Mononuclear cell (primary cell): ENCODE measurements around the gene HECTD2. TPM values are rescaled to one million over a fixed set of nuclear protein-coding genes. Genes with fewer than 3 reads are reported as not detected.
"Not testable (repeated sequence)": the region's sequence is repeated elsewhere in the genome, so short reads cannot be mapped to it uniquely, and the experiment has no call there.

Experiments used
- H3K27me3 ChIP-seq: 2 replicates; pipeline ENCODE4 v1.6.0; 2011; ENCODE audit warnings: low read length, control low read depth; ENCODE audit not compliant: insufficient read depth
- H3K4me1 ChIP-seq: 2 replicates; pipeline ENCODE4 v1.5.1; 2011; ENCODE audit warnings: mild to moderate bottlenecking, low read length, control low read depth; ENCODE audit not compliant: insufficient read depth
- H3K4me3 ChIP-seq: 2 replicates; pipeline ENCODE4 v1.5.1; 2011; ENCODE audit warnings: mild to moderate bottlenecking, low read length, moderate library complexity
- H3K9me3 ChIP-seq: 2 replicates; pipeline ENCODE4 v1.5.1; 2011; ENCODE audit warnings: low read depth, mild to moderate bottlenecking, control low read depth, low read length
- total RNA-seq: library from RNA; depleted of rRNA; stranded (reverse); fragments of >200 nt; gene quantifications from one replicate; pipeline ENCODE4 v1.2.3, GENCODE V29; 2012

The HECTD2 gene
- total RNA-seq, 1 donor, result 1.5 TPM

- no peaks in the 10 kb centered on the region for H3K27me3 ChIP-seq
- no peaks in the 10 kb centered on the region for H3K4me1 ChIP-seq
- H3K4me3 ChIP-seq, result no peak overlapping the region
- no peaks in the 10 kb centered on the region for H3K9me3 ChIP-seq
Measured at GRCh38 chr10:91435241-91435640, 25.1 kb downstream of the HECTD2 start.

GRCh38 chr10:91438228-91438627 lies 28.1 kb downstream of the HECTD2 start:
- H3K9me3 ChIP-seq, H3K4me1 ChIP-seq, H3K27me3 ChIP-seq, H3K4me3 ChIP-seq: not testable (repeated sequence)

GRCh38 chr10:91444211-91445182 lies 34.4 kb downstream of the HECTD2 start:
- no peak overlapping the region for H3K4me3 ChIP-seq
- peaks cover 4% of the 10 kb centered on the region for H3K9me3 ChIP-seq
- no peaks in the 10 kb centered on the region for H3K27me3 ChIP-seq
- H3K4me1 ChIP-seq, result no peaks in the 10 kb centered on the region

- Histone ChIP-seq H3K9me3 (peaks cover 20% of the 10 kb centered on the region), H3K27me3 (no peaks in the 10 kb centered on the region), H3K4me1 (no peaks in the 10 kb centered on the region), H3K4me3 (no peak overlapping the region)
Measured at GRCh38 chr10:91452063-91452462, 41.9 kb downstream of the HECTD2 start.

GRCh38 chr10:91453535-91453934 lies 43.4 kb downstream of the HECTD2 start:
- no peak overlapping the region for H3K4me3 ChIP-seq
- H3K9me3 ChIP-seq, result peaks cover 20% of the 10 kb centered on the region
- no peaks in the 10 kb centered on the region for H3K4me1 ChIP-seq
- H3K27me3 ChIP-seq, result no peaks in the 10 kb centered on the region

GRCh38 chr10:91455135-91455534 lies 45.0 kb downstream of the HECTD2 start:
- not testable (repeated sequence) for H3K4me3 ChIP-seq, H3K27me3 ChIP-seq, H3K4me1 ChIP-seq
- peaks cover 13% of the 10 kb centered on the region for H3K9me3 ChIP-seq

- Histone ChIP-seq H3K9me3 (no peaks in the 10 kb centered on the region), H3K27me3 (no peaks in the 10 kb centered on the region), H3K4me1 (no peaks in the 10 kb centered on the region), H3K4me3 (no peak overlapping the region)
Measured at GRCh38 chr10:91460681-91461080, 50.5 kb downstream of the HECTD2 start.

- Histone ChIP-seq H3K4me1 (no peaks in the 10 kb centered on the region), H3K4me3 (no peak overlapping the region), H3K27me3 (no peaks in the 10 kb centered on the region), H3K9me3 (no peaks in the 10 kb centered on the region)
Measured at GRCh38 chr10:91462423-91462822, 52.3 kb downstream of the HECTD2 start.

- no peaks in the 10 kb centered on the region for H3K9me3 ChIP-seq
- no peaks in the 10 kb centered on the region for H3K4me1 ChIP-seq
- H3K27me3 ChIP-seq, result no peaks in the 10 kb centered on the region
- no peak overlapping the region for H3K4me3 ChIP-seq
Measured at GRCh38 chr10:91464500-91464899, 54.4 kb downstream of the HECTD2 start.

GRCh38 chr10:91465261-91465660 lies 55.1 kb downstream of the HECTD2 start:
- Histone ChIP-seq H3K4me3 (no peak overlapping the region), H3K9me3 (no peaks in the 10 kb centered on the region), H3K4me1 (no peaks in the 10 kb centered on the region), H3K27me3 (no peaks in the 10 kb centered on the region)

GRCh38 chr10:91467114-91467513 lies 57.0 kb downstream of the HECTD2 start:
- H3K4me3 ChIP-seq, result no peak overlapping the region
- H3K9me3 ChIP-seq, result no peaks in the 10 kb centered on the region
- H3K27me3 ChIP-seq, result no peaks in the 10 kb centered on the region
- H3K4me1 ChIP-seq, result no peaks in the 10 kb centered on the region

- H3K9me3 ChIP-seq, result no peaks in the 10 kb centered on the region
Measured at GRCh38 chr10:91471602-91472001, 61.5 kb downstream of the HECTD2 start.

GRCh38 chr10:91472911-91473310 lies 62.8 kb downstream of the HECTD2 start:
- Histone ChIP-seq H3K4me1 (no peaks in the 10 kb centered on the region), H3K9me3 (no peaks in the 10 kb centered on the region), H3K4me3 (no peak overlapping the region), H3K27me3 (no peaks in the 10 kb centered on the region)

More at GRCh38 chr10:91471602-91472001, 61.5 kb downstream of the HECTD2 start:
- Histone ChIP-seq H3K4me1 (no peaks in the 10 kb centered on the region), H3K27me3 (no peaks in the 10 kb centered on the region), H3K4me3 (no peak overlapping the region)

GRCh38 chr10:91474009-91474408 lies 63.9 kb downstream of the HECTD2 start:
- H3K4me1 ChIP-seq, result no peaks in the 10 kb centered on the region
- H3K27me3 ChIP-seq, result no peaks in the 10 kb centered on the region
- H3K4me3 ChIP-seq, result no peak overlapping the region
- H3K9me3 ChIP-seq, result no peaks in the 10 kb centered on the region

GRCh38 chr10:91477236-91477635 lies 67.1 kb downstream of the HECTD2 start:
- Histone ChIP-seq H3K27me3 (no peaks in the 10 kb centered on the region), H3K9me3 (no peaks in the 10 kb centered on the region), H3K4me1 (no peaks in the 10 kb centered on the region), H3K4me3 (no peak overlapping the region)

- H3K4me1 ChIP-seq, result no peaks in the 10 kb centered on the region
Measured at GRCh38 chr10:91479583-91479982, 69.4 kb downstream of the HECTD2 start.

More at GRCh38 chr10:91479583-91479982, 69.4 kb downstream of the HECTD2 start:
- Histone ChIP-seq H3K9me3 (no peaks in the 10 kb centered on the region), H3K27me3 (no peaks in the 10 kb centered on the region), H3K4me3 (no peak overlapping the region)
